Ascending aorta (tissue), 2 donors: ENCODE data around the gene HSPG2. TPM values are rescaled to one million over a fixed set of nuclear protein-coding genes. Genes with fewer than 3 reads are reported as not detected.

ENCODE experiments used
- DNase-seq, 2 donors: peaks; one replicate each; pipeline ENCODE4 v3.0.0-alpha.2; 2019; ENCODE audit warnings: low spot score in 2 of 2
- H3K27ac ChIP-seq, 2 donors: fragments of 200-600 bp; sonication (generic); one replicate each; pipeline ENCODE4 v1.5.1; 2016 to 2017; ENCODE audit warnings: mild to moderate bottlenecking in 1 of 2
- H3K27me3 ChIP-seq: fragments of 200-600 bp; sonication (generic); one replicate; pipeline ENCODE4 v1.5.1; 2017
- H3K36me3 ChIP-seq, 2 donors: fragments of 200-600 bp; sonication (generic); one replicate each; pipeline ENCODE4 v1.5.1; 2016
- H3K4me1 ChIP-seq, 2 donors: fragments of 200-600 bp; sonication (generic); one replicate each; pipeline ENCODE4 v1.5.1; 2016 to 2017; ENCODE audit warnings: mild to moderate bottlenecking in 1 of 2
- H3K4me3 ChIP-seq, 2 donors: fragments of 200-600 bp; sonication (generic); one replicate each; pipeline ENCODE4 v1.5.1; 2016 to 2017; ENCODE audit warnings: mild to moderate bottlenecking in 1 of 2
- H3K9me3 ChIP-seq, 2 donors: fragments of 200-600 bp; sonication (generic); one replicate each; pipeline ENCODE4 v1.5.1; 2016
- intact Hi-C: fragments of 100-400 bp; cut with DNase I; formaldehyde crosslinking; loops from one replicate; pipeline ENCODE4 v1.15.1; 2023
- total RNA-seq: library from RNA; depleted of rRNA; stranded (reverse); fragments of >200 nt; gene quantifications from one replicate; pipeline ENCODE4 v1.1.0, GENCODE V29; 2016
- TF ChIP-seq, protein P1 (sequence below), 3 experiments: fragments of 200-600 bp in 2 of 3; fragments of 450-650 bp in 1 of 3; sonication (generic) in 2 of 3; IDR thresholded peaks; one replicate each; pipeline ENCODE4 v1.5.1; 2016 to 2019; ENCODE audit warnings: antibody characterized with exemption in 3 of 3, mild to moderate bottlenecking in 1 of 3, moderate library complexity in 1 of 3

Gene HSPG2
- total RNA-seq, 1 donor from 2014 or later: 1,294 TPM

DNA sequence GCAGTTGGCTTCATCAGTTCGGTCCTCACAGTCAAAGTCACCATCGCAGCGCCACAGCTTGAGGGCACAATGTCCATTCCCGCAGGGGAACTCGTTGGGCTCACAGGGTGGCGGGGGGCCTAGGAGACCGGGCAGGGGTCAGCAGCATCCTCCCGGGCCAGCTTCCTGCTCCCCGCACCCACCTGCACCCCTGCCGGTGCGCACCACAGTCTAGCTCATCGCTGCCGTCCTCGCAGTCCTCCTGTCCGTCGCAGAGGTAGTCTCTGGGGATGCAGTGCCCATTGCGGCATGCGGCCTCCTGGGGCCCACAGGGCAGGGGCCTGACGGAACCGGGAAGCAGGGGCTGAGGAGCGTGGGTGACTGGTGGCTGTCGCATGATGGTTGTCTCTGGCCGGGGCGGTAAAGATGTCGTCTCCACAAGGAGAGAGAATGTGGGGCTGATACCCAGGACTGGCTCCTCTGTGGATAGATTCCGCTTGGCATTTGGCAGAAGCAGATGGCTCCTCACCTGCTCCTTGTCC is 49.8 kb downstream of the HSPG2 start:
- H3K4me3 ChIP-seq: no peak overlapping the region
- H3K9me3 ChIP-seq: no peaks in the 10 kb centered on the region
- no peaks in the 10 kb centered on the region for H3K27me3 ChIP-seq
- no peak for DNase-seq
- TF ChIP-seq, protein P1, sequence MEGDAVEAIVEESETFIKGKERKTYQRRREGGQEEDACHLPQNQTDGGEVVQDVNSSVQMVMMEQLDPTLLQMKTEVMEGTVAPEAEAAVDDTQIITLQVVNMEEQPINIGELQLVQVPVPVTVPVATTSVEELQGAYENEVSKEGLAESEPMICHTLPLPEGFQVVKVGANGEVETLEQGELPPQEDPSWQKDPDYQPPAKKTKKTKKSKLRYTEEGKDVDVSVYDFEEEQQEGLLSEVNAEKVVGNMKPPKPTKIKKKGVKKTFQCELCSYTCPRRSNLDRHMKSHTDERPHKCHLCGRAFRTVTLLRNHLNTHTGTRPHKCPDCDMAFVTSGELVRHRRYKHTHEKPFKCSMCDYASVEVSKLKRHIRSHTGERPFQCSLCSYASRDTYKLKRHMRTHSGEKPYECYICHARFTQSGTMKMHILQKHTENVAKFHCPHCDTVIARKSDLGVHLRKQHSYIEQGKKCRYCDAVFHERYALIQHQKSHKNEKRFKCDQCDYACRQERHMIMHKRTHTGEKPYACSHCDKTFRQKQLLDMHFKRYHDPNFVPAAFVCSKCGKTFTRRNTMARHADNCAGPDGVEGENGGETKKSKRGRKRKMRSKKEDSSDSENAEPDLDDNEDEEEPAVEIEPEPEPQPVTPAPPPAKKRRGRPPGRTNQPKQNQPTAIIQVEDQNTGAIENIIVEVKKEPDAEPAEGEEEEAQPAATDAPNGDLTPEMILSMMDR (IDR thresholded peaks at IDR 0.05): no peak
- intact Hi-C loops: no loop called here
- H3K36me3 ChIP-seq: peaks cover 96 to 97% of the 10 kb centered on the region in 2 donors
- peak overlapping the region in 1 of 2 donors; percentile 10 for H3K27ac ChIP-seq
- no peaks in the 10 kb centered on the region for H3K4me1 ChIP-seq

DNA sequence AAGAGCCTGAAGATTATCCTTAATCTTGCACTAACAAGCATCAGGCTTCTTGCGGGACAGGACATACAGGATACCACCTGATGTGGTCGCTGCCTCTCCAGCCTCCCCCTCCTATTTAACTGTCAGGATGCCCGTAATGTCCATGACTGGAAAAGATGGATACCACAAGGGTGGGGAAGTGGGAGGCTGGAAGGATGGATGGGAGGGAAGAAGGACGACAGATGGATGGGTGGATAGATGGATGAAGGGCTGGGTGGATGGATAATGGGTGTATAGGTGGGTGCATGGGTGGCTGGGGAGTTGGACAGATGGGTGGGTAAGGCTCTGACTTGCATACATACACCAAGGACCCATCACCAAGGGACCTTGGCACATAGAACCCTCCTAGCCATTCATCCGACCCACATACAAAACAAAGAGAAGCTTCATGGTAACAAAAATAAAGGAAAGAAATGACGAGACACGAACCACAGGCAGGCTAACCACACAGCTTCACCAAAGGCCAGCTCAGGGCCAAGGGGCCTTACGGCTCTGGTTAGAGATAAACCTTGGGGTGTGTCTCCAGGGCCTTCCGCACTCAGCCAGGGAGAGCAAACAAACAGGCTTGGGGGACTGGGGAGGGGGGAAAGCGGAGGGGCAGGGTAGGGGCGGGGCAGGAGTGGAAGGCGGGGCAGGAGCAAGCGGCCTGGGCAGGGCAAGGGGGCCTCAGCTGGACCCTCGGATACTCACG is 50.5 kb downstream of the HSPG2 start:
- TF ChIP-seq, protein P1 (IDR thresholded peaks at IDR 0.05): no peak
- Histone ChIP-seq H3K4me1 (no peaks in the 10 kb centered on the region), H3K9me3 (no peaks in the 10 kb centered on the region), H3K27me3 (no peaks in the 10 kb centered on the region), H3K27ac (peak overlapping the region in 1 of 2 donors; percentile 4), H3K36me3 (peaks cover 95 to 96% of the 10 kb centered on the region in 2 donors), H3K4me3 (no peak overlapping the region)
- DNase-seq: no peak
- intact Hi-C loops: no loop called here

DNA sequence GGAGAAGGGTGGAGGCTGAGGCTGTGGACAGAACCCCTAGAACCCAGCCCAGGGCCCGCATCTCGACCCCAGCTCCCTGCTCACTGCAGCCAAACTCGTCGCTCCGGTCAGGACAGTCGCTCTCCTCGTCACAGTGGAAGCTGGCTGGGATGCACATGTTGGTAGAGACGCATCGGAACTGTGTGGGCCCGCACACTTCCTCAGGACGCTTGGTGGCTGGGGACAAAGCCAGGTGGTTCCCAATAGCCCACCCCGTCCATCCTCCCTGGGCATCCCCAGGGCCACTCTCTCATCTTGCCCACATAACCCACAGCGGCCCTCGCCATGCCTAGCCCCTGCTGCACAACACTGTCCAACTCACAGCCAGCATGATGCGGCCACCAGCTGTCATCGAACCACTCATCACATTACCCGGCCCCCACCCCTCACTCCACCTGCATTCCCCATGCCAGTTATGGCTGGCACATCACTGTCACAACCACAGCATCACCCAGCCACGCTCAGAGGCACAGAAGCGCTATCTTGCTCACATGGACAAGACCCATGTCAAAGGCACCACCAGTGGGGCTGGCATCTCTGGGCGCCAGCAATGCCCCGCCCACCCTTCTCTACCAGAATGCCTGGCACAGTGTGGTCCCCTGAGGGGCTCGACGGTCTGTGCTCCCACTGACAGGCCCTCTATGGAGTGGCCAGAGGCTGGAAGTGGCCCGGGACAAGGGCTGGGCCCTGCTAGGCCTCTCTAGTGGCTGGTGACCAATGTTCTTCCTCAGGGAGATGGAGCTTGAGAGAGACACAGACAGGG is 51.7 kb downstream of the HSPG2 start:
- TF ChIP-seq, protein P1 (IDR thresholded peaks at IDR 0.05): no peak
- intact Hi-C loops: no loop called here
- no peak for DNase-seq
- Histone ChIP-seq H3K4me1 (no peaks in the 10 kb centered on the region), H3K27ac (no peak overlapping the region), H3K27me3 (no peaks in the 10 kb centered on the region), H3K4me3 (no peak overlapping the region), H3K9me3 (no peaks in the 10 kb centered on the region), H3K36me3 (peaks cover 92 to 96% of the 10 kb centered on the region in 2 donors)

DNA sequence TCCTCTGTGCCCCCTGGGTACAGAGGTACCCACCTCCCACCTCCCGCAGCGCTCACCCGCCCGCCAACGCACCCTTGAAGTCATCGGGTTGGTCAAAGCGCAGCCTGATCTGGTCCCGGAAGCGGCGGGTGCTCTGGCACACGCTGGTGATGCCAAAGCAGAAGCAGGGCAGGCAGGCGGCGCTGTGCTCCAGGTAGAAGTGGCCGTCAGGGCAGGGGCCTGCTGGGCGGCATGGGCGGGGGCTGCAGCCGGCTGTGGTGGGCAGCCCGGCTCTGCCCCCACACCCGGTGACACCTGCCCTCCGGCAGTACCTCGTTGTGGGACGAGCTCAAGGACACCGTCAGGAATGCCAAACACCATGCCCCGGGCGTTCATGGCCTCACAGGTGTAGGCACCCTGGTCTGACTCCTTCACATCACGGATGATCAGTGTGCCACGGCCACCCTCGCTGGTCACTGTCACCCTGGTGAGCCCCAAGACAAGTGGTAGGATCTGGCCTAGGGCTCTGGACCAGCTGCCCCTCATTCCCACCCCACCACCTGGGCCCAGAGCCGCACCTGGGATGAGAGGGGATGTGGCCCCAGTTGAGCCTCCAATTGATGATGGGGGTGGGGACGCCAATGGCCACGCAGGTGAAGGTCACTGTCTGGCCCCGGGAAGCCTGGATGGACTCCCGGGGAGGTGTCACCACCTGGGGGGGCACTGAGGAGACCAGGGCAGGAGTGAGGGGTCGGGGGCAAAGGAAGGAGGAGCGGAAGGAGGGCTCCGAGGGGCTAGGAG is 52.5 kb downstream of the HSPG2 start:
- no peak for DNase-seq
- TF ChIP-seq, protein P1 (IDR thresholded peaks at IDR 0.05): no peak
- no peaks in the 10 kb centered on the region for H3K4me1 ChIP-seq
- H3K27ac ChIP-seq: no peak overlapping the region
- H3K9me3 ChIP-seq: no peaks in the 10 kb centered on the region
- no peak overlapping the region for H3K4me3 ChIP-seq
- intact Hi-C loops: no loop called here
- no peaks in the 10 kb centered on the region for H3K27me3 ChIP-seq
- peaks cover 92 to 97% of the 10 kb centered on the region in 2 donors for H3K36me3 ChIP-seq

DNA sequence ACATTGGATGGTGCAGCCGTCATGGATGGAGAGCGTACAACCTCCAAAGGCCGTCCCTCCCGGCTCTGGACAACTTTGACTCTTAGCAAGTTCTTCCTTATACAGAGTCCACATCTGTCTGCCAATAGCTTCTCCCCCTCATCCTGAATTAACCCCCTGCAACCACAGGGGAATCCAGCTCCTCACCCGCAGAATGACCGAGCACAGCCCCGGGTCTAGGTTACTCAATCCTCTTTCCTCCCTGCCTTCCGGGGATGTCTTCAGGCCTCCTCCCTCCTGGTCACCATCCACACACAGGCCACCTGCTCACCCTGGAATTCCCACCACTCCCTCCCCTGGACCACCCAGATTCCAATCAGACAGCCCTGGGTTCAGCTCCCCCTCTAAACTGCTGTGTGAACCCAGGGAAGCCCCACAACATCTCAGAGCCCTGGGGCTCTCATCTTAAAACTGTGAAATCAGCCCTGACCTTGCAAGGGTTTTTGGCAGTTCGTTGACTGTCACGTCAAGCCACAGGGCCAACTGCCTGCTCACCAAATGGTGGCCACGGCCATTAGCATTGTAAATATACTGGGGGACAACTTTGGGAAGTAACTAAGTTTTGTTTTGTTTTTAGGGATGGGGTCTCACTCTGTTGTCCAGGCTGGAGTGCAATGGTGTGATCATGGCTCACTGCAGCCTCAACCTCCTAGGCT is 54.2 kb downstream of the HSPG2 start:
- H3K36me3 ChIP-seq: peaks cover 92 to 97% of the 10 kb centered on the region in 2 donors
- intact Hi-C loops: no loop called here
- no peaks in the 10 kb centered on the region for H3K9me3 ChIP-seq
- no peak for DNase-seq
- H3K27ac ChIP-seq: no peak overlapping the region
- H3K4me3 ChIP-seq: no peak overlapping the region
- no peaks in the 10 kb centered on the region for H3K27me3 ChIP-seq
- TF ChIP-seq, protein P1 (IDR thresholded peaks at IDR 0.05): no peak
- no peaks in the 10 kb centered on the region for H3K4me1 ChIP-seq
